Endothelial cell of umbilical vein (primary cell): ENCODE results near the gene HYAL2. TPM values are rescaled to one million over a fixed set of nuclear protein-coding genes. Genes with fewer than 3 reads are reported as not detected.
A peak's percentile ranks its signal among the peaks of the same experiment; 100 is the strongest.

ENCODE experiments used
- BruUV-seq: library from RNA; stranded (reverse); fragments of 400-500 nt; replicated peaks from 2 replicates; lab custom pipeline; 2021; lab: Mats Ljungman, UMichigan
- CTCF ChIA-PET: fragments of 300-600, 350-600 bp; sonication (Branson Sonifier 250); formaldehyde crosslinking; loops from one replicate; lab custom pipeline; 2021; ENCODE audit warnings: antibody characterized with exemption, inconsistent platforms; lab: Charles Lee
- POLR2A ChIA-PET: fragments of 300-600, 350-600 bp; sonication (Branson Sonifier 250); formaldehyde crosslinking; loops from one replicate; lab custom pipeline; 2021; ENCODE audit warnings: antibody characterized with exemption, inconsistent platforms; lab: Charles Lee
- DNase-seq: peaks from one replicate; pipeline ENCODE4 v3.0.0-alpha.2; 2011; ENCODE audit warnings: low read depth, low spot score
- FAIRE-seq: peaks from 2 replicates; lab custom pipeline; 2011; peaks lifted over from hg19 to GRCh38; lab: Jason Lieb, UNC
- H2AFZ ChIP-seq: 2 replicates; pipeline ENCODE4 v1.6.0; 2012; ENCODE audit warnings: low read depth, low read length, control low read depth, inconsistent platforms
- H3K27ac ChIP-seq: 2 replicates; pipeline ENCODE4 v1.5.1; 2011; ENCODE audit warnings: low read depth, mild to moderate bottlenecking, control low read depth, low read length, moderate library complexity; ENCODE audit not compliant: insufficient read depth
- H3K27me3 ChIP-seq, 2 experiments: 2 replicates each; pipeline versions ENCODE4 v1.6.0 to v1.6.1; 2011; ENCODE audit warnings: low read length in 2 of 2, mixed read lengths in 1 of 2; ENCODE audit not compliant: control insufficient read depth in 2 of 2, insufficient read depth in 2 of 2
- H3K36me3 ChIP-seq, 2 experiments: 2 replicates in 1 of 2; 3 replicates in 1 of 2; pipeline ENCODE4 v1.5.1; 2011; ENCODE audit warnings: low read length in 2 of 2, mild to moderate bottlenecking in 1 of 2, moderate library complexity in 1 of 2; ENCODE audit not compliant: control insufficient read depth in 2 of 2, insufficient read depth in 2 of 2; ENCODE audit errors: extremely low read depth in 1 of 2
- H3K4me1 ChIP-seq: 3 replicates; pipeline ENCODE4 v1.5.1; 2011; ENCODE audit warnings: mild to moderate bottlenecking, low read length; ENCODE audit not compliant: control insufficient read depth, insufficient read depth; ENCODE audit errors: extremely low read depth
- H3K4me2 ChIP-seq: 2 replicates; pipeline ENCODE4 v1.6.1; 2011; ENCODE audit warnings: low read length, control low read depth, mixed read lengths; ENCODE audit not compliant: insufficient read depth
- H3K4me3 ChIP-seq, 3 experiments: fragments of 200-600 bp in 1 of 3; sonication (generic), shearing (Covaris generic) in 1 of 3; replicated peaks in 1 of 3; 2 replicates each; pipeline ENCODE4 v1.5.1; 2011 to 2016; ENCODE audit warnings: control low read depth in 3 of 3, low read length in 3 of 3, mild to moderate bottlenecking in 2 of 3, inconsistent platforms in 1 of 3, low read depth in 1 of 3, moderate library complexity in 1 of 3; ENCODE audit not compliant: insufficient read depth in 1 of 3
- H3K79me2 ChIP-seq: 2 replicates; pipeline ENCODE4 v1.6.0; 2012; ENCODE audit warnings: low read length, inconsistent platforms; ENCODE audit not compliant: control insufficient read depth, insufficient read depth
- H3K9ac ChIP-seq: replicated peaks from 2 replicates; pipeline ENCODE3; 2011; ENCODE audit warnings: low read length, control low read depth; ENCODE audit not compliant: insufficient read depth; ENCODE audit errors: extremely low read depth
- H3K9me1 ChIP-seq: replicated peaks from 3 replicates; pipeline ENCODE4 v1.6.0; 2011; ENCODE audit warnings: mild to moderate bottlenecking, low read length; ENCODE audit not compliant: control insufficient read depth, insufficient read depth; ENCODE audit errors: extremely low read depth
- H3K9me3 ChIP-seq: replicated peaks from 2 replicates; pipeline ENCODE4 v1.5.1; 2012; ENCODE audit warnings: low read length, inconsistent platforms; ENCODE audit not compliant: control insufficient read depth, insufficient read depth
- H4K20me1 ChIP-seq: replicated peaks from 2 replicates; pipeline ENCODE3; 2011; ENCODE audit warnings: mild to moderate bottlenecking, low read length; ENCODE audit not compliant: control insufficient read depth, insufficient read depth; ENCODE audit errors: extremely low read depth
- EZH2 ChIP-seq: IDR thresholded peaks from 2 replicates; pipeline ENCODE4 v1.6.1; 2012; ENCODE audit warnings: borderline replicate concordance, low read depth, mild to moderate bottlenecking, moderate library complexity, low read length, inconsistent platforms; ENCODE audit not compliant: severe bottlenecking
- FOS ChIP-seq: IDR thresholded peaks from 2 replicates; pipeline ENCODE4 v1.6.1; 2011; ENCODE audit warnings: mild to moderate bottlenecking, low read length, moderate library complexity, borderline replicate concordance; ENCODE audit not compliant: insufficient read depth
- GATA2 ChIP-seq: IDR thresholded peaks from 2 replicates; pipeline ENCODE4 v1.7.0; 2011; ENCODE audit warnings: low read depth, mild to moderate bottlenecking, moderate library complexity, mixed read lengths, low read length; ENCODE audit not compliant: insufficient read length, insufficient read depth
- JUN ChIP-seq: IDR thresholded peaks from 2 replicates; pipeline ENCODE4 v1.6.1; 2011; ENCODE audit warnings: borderline replicate concordance, low read depth; ENCODE audit not compliant: insufficient read length, insufficient read depth
- MAX ChIP-seq: IDR thresholded peaks from 2 replicates; pipeline ENCODE4 v1.6.1; 2011; ENCODE audit not compliant: insufficient read depth, insufficient read length
- MYC ChIP-seq: IDR thresholded peaks from one replicate; pipeline ENCODE4 v1.6.1; 2011; ENCODE audit warnings: mild to moderate bottlenecking, low read depth, low read length
- POLR2A ChIP-seq: IDR thresholded peaks from 2 replicates; pipeline ENCODE4 v1.6.1; 2012; ENCODE audit warnings: low read depth, mild to moderate bottlenecking, control low read depth, low read length
- POLR2AphosphoS5 ChIP-seq: IDR thresholded peaks from 2 replicates; pipeline ENCODE4 v1.6.1; 2012; ENCODE audit warnings: low read depth, mild to moderate bottlenecking, control low read depth, low read length, moderate library complexity; ENCODE audit not compliant: insufficient read depth
- dilution Hi-C: fragments of 300-500 bp; cut with MboI; formaldehyde crosslinking; loops from one replicate; pipeline ENCODE4 v1.15.0; 2019; ENCODE audit warnings: low sequenced_read_pairs; ENCODE audit not compliant: extremely low pct_ligation_motif_present
- intact Hi-C: fragments of 100-400 bp; cut with micrococcal nuclease; formaldehyde crosslinking; loops from one replicate; pipeline ENCODE4 v1.10.0; 2022
- polyA plus RNA-seq, 4 experiments: library from polyadenylated mRNA; depleted of rRNA in 3 of 4; stranded (reverse) in 3 of 4; unstranded in 1 of 4; fragments of >200 nt; gene quantifications; 2 replicates each; pipeline versions ENCODE4 v1.2.1 to v1.2.3, GENCODE V29; 2011 to 2012; ENCODE audit warnings: missing spikeins in 1 of 4
- total RNA-seq: library from RNA; stranded (reverse); gene quantifications from 2 replicates; pipeline ENCODE4 v1.2.3, GENCODE V29; 2021
- TF ChIP-seq, protein P1 (sequence below), 2 donors: IDR thresholded peaks; 1 replicate in 1 of 2; 2 replicates in 1 of 2; pipeline ENCODE4 v1.5.1; 2011; ENCODE audit warnings: low read length in 2 of 2, mild to moderate bottlenecking in 2 of 2, moderate library complexity in 2 of 2, control low read depth in 1 of 2, inconsistent platforms in 1 of 2, low read depth in 1 of 2; ENCODE audit not compliant: insufficient read depth in 1 of 2; ENCODE audit errors: extremely low read depth in 1 of 2

The HYAL2 gene
- total and polyA plus RNA-seq, 2 donors (not counting 3 experiments of a cell fraction or from before 2014, with no cell fraction given): 266 to 970 TPM

DNA sequence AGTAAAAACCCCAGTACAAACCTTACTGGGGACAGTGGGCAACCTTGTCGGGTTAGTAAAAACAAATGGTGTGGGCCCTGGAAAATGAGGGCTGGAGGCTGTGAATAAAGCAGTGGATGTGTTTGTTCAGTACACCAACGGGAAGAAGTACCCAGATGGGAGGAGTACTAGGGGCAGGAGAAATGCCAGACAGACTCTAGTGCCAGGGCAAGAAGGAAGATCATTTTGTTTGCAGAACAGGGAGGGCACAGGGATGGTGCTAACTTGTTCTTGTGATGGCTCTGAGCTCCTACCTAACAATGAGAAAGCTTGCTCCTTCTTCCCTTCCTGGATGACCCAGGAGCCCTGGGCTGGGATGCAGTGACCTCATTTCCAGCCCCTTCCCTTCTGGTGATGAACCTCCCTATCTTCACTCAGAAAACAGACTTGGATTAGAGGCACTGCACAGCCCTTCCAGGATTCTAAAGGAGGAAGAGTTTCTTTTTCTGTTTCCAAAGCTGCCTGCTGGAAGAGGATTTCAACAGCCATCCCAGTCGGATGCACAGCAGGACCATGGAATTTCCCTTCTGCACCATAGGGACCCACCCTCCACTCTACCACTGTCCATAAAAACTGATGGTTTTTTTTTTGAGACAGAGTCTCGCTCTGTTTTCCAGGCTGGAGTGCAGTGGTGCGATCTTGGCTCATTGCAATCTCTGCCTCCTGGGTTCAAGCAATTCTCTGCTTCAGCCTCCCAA lies 12.0 kb upstream of the HYAL2 start:
- peak overlapping the region in 1 of 3 experiments; percentile 24 for H3K4me3 ChIP-seq
- H3K27ac ChIP-seq: peak overlapping the region; percentile 95
- H3K36me3 ChIP-seq: peaks cover 20 to 26% of the 10 kb centered on the region in 2 experiments
- FAIRE-seq: no peak
- peak; percentile 47 for DNase-seq
- H2AFZ ChIP-seq: no peak overlapping the region
- H3K4me1 ChIP-seq: peaks cover 36% of the 10 kb centered on the region
- H3K9ac ChIP-seq: peak overlapping the region; percentile 78
- intact Hi-C loops (loop anchor here (1.0 kb wide), 1 partner anchor 11 kb away; no protein-coding TSS in a partner anchor), dilution Hi-C loops (no loop called here)
- TF ChIP-seq POLR2A (no peak), JUN (no peak), GATA2 (no peak), MAX (no peak), FOS (no peak), POLR2AphosphoS5 (no peak), MYC (no peak), EZH2 (no peak)
- TF ChIP-seq, protein P1, sequence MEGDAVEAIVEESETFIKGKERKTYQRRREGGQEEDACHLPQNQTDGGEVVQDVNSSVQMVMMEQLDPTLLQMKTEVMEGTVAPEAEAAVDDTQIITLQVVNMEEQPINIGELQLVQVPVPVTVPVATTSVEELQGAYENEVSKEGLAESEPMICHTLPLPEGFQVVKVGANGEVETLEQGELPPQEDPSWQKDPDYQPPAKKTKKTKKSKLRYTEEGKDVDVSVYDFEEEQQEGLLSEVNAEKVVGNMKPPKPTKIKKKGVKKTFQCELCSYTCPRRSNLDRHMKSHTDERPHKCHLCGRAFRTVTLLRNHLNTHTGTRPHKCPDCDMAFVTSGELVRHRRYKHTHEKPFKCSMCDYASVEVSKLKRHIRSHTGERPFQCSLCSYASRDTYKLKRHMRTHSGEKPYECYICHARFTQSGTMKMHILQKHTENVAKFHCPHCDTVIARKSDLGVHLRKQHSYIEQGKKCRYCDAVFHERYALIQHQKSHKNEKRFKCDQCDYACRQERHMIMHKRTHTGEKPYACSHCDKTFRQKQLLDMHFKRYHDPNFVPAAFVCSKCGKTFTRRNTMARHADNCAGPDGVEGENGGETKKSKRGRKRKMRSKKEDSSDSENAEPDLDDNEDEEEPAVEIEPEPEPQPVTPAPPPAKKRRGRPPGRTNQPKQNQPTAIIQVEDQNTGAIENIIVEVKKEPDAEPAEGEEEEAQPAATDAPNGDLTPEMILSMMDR (IDR thresholded peaks at IDR 0.05; ENCODE audit: extremely low read depth in 1 of 2, insufficient read depth in 1 of 2, low read depth in 1 of 2, low read length in 2 of 2): no peak
- no peaks in the 10 kb centered on the region for H3K9me1 ChIP-seq
- H3K9me3 ChIP-seq: no peaks in the 10 kb centered on the region
- ChIA-PET POLR2A (interaction anchor here (6.1 kb wide), 1 partner anchor 12 kb away, joined by 38 read pairs; the partner anchor contains the start of gene HYAL2), CTCF (interaction anchor here (0.6 to 5.0 kb wide), 5 partner anchors 11 to 208 kb away, joined by 3 to 66 read pairs (median 4); partner anchors contain the start of gene HYAL2)
- no peaks in the 10 kb centered on the region for H4K20me1 ChIP-seq
- peaks cover 60% of the 10 kb centered on the region for H3K79me2 ChIP-seq
- H3K4me2 ChIP-seq: peak overlapping the region; percentile 93
- no TSS peak for BruUV-seq
- H3K27me3 ChIP-seq: no peaks in the 10 kb centered on the region
